GM12891 (cell line): ENCODE data around the gene ACSS3.

Experiments
- PAX5 ChIP-seq: IDR thresholded peaks from 2 replicates; pipeline ENCODE4 v1.6.1; 2011; ENCODE audit warnings: low read length, moderate library complexity, mild to moderate bottlenecking; ENCODE audit not compliant: insufficient read depth, severe bottlenecking
- POLR2A ChIP-seq: IDR thresholded peaks from 2 replicates; pipeline ENCODE4 v1.6.1; 2011; ENCODE audit warnings: low read depth, low read length, control low read depth
- POLR2AphosphoS5 ChIP-seq: IDR thresholded peaks from 2 replicates; pipeline ENCODE4 v1.6.1; 2011; ENCODE audit warnings: low read depth, low read length, control low read depth

DNA sequence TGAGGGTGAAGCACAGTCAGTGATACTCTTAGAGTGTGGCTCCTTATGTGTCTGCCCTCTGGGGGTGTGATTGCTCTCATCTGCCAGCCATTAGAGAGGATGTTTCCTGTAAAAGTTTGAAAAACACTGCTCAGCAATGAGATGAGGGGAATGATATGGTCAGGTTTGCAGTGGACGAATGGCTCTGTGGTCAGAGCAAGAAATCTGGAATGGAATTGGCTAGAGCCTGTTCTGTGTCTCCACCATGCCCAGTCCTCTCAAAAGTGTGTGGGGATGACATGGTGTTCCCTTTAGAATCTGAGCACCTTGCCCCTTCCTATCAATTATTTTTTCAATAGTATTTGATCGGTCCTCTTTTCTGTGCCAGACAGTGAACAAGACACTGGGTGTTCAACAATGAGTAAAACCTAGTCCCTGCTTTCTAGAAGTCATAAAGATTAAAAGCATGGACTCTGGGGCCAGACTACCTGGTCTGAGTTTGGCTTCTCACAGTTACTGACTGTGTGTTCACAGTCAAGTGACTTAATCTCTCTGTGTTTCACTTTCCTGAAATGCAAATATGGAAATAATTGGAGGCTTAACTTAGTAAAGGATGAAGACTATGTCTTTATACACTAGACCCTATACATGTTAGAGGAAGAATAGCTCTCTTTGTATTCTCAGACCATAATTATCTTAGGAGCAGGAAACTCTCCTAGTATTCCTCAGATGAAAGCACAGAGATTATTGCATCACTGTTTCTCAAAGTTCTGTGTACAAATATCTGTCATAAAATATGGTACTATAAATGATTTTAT lies 1.6 kb downstream of the ACSS3 start:
- TF ChIP-seq POLR2A (no peak), POLR2AphosphoS5 (no peak), PAX5 (no peak)
